ENCODE measurements around the gene OR8G1.

DNA sequence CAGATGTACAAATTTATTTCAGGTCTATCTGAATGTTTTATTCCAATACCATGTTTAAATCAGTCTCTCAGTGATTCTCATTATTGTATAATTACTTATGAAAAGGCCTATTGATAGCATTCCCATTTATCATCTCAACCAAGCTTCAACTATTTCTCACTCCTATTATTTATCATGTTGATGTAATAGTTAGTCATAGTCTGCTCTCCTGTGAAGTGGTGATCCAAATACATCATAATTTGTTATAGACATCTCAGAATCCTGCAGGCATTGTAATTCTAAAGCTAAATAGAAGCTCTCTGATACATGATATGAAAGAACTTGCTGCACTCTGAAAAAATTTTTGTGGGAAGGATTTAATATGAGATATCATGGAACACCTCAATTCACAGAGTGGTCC, 21.8 kb upstream of the OR8G1 start:
- TF ChIP-seq ZNF263 (CRISPR knock-in tag; IDR thresholded peaks at IDR 0.05; ENCODE audit: borderline replicate concordance) (no peak), BRCA1 (IDR thresholded peaks at IDR 0.05) (no peak), BRCA1 (CRISPR knock-in tag; IDR thresholded peaks at IDR 0.05) (no peak), KAT2B (IDR thresholded peaks at IDR 0.05; ENCODE audit: low read depth, low read length) (no peak), E2F3 (CRISPR knock-in tag; IDR thresholded peaks at IDR 0.05) (no peak), TCF7L2 (IDR thresholded peaks at IDR 0.05; ENCODE audit: low read depth, low read length) (no peak), C11orf30 (IDR thresholded peaks at IDR 0.05; ENCODE audit: low read depth) (no peak), ETV5 (CRISPR knock-in tag; IDR thresholded peaks at IDR 0.05; ENCODE audit: low read depth) (no peak)
- TF ChIP-seq, protein P1, sequence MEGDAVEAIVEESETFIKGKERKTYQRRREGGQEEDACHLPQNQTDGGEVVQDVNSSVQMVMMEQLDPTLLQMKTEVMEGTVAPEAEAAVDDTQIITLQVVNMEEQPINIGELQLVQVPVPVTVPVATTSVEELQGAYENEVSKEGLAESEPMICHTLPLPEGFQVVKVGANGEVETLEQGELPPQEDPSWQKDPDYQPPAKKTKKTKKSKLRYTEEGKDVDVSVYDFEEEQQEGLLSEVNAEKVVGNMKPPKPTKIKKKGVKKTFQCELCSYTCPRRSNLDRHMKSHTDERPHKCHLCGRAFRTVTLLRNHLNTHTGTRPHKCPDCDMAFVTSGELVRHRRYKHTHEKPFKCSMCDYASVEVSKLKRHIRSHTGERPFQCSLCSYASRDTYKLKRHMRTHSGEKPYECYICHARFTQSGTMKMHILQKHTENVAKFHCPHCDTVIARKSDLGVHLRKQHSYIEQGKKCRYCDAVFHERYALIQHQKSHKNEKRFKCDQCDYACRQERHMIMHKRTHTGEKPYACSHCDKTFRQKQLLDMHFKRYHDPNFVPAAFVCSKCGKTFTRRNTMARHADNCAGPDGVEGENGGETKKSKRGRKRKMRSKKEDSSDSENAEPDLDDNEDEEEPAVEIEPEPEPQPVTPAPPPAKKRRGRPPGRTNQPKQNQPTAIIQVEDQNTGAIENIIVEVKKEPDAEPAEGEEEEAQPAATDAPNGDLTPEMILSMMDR (IDR thresholded peaks at IDR 0.05 in 2 of 3, conservative IDR thresholded peaks at IDR 0.05 in 1 of 3; ENCODE audit: insufficient read depth in 2 of 3, low read depth in 1 of 3, low read length in 3 of 3): no peak
- TF ChIP-seq, protein P2, sequence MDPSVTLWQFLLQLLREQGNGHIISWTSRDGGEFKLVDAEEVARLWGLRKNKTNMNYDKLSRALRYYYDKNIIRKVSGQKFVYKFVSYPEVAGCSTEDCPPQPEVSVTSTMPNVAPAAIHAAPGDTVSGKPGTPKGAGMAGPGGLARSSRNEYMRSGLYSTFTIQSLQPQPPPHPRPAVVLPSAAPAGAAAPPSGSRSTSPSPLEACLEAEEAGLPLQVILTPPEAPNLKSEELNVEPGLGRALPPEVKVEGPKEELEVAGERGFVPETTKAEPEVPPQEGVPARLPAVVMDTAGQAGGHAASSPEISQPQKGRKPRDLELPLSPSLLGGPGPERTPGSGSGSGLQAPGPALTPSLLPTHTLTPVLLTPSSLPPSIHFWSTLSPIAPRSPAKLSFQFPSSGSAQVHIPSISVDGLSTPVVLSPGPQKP (CRISPR knock-in tag; IDR thresholded peaks at IDR 0.05): no peak
- TF ChIP-seq, protein P3, sequence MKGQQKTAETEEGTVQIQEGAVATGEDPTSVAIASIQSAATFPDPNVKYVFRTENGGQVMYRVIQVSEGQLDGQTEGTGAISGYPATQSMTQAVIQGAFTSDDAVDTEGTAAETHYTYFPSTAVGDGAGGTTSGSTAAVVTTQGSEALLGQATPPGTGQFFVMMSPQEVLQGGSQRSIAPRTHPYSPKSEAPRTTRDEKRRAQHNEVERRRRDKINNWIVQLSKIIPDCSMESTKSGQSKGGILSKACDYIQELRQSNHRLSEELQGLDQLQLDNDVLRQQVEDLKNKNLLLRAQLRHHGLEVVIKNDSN (CRISPR knock-in tag; IDR thresholded peaks at IDR 0.05): no peak

All from K562 (cell line).